Testis (tissue), 3 donors: Measurements from ENCODE around the gene CEP250. TPM values are rescaled to one million over a fixed set of nuclear protein-coding genes. Genes with fewer than 3 reads are reported as not detected.
A peak's percentile ranks its signal among the peaks of the same experiment; 100 is the strongest.

Experiments
- DNase-seq: peaks from one replicate; pipeline ENCODE4 v3.0.0-alpha.2; 2019
- H3K27ac ChIP-seq, 2 donors: fragments of 200-600 bp; sonication (generic); one replicate each; pipeline ENCODE4 v1.5.1; 2019
- H3K27me3 ChIP-seq: fragments of 200-600 bp; sonication (generic); one replicate; pipeline ENCODE4 v1.5.1; 2019
- H3K36me3 ChIP-seq: fragments of 200-600 bp; sonication (generic); one replicate; pipeline ENCODE4 v1.5.1; 2017; ENCODE audit warnings: low read depth; ENCODE audit errors: missing control alignments
- H3K4me1 ChIP-seq: fragments of 200-600 bp; sonication (generic); one replicate; pipeline ENCODE4 v1.5.1; 2019
- H3K4me3 ChIP-seq, 2 donors: fragments of 200-600 bp; sonication (generic); one replicate each; pipeline ENCODE4 v1.5.1; 2017 to 2019
- H3K9me3 ChIP-seq: fragments of 200-600 bp; sonication (generic); one replicate; pipeline ENCODE4 v1.5.1; 2017
- POLR2A ChIP-seq: fragments of 450-650 bp; IDR thresholded peaks from one replicate; pipeline ENCODE4 v1.6.1; 2017; ENCODE audit warnings: antibody characterized with exemption, mild to moderate bottlenecking, moderate library complexity
- WGBS, 2 donors: methylation state at CpG; one replicate each; pipeline ENCODE4 v1.1.5; 2018; 5-methylcytosine and 5-hydroxymethylcytosine counted together
- intact Hi-C: fragments of 100-400 bp; cut with DNase I; formaldehyde crosslinking; loops from one replicate; pipeline ENCODE4 v1.15.1; 2023; ENCODE audit warnings: low total_unique reads
- polyA plus RNA-seq: library from polyadenylated mRNA; stranded (reverse); fragments of 350-450 nt; fragmentation: Illumina TruSeq; extraction: RNeasy Lipid Tissue Mini Kit (QIAGEN cat#74804); gene quantifications from one replicate; pipeline ENCODE4 v1.2.3, GENCODE V29; 2014; ENCODE audit warnings: low read depth, low replicate concordance; ENCODE audit not compliant: insufficient read depth
- total RNA-seq, 2 donors: library from RNA; depleted of rRNA; stranded (reverse); fragments of >200 nt; gene quantifications; one replicate each; pipeline ENCODE4 v1.2.3, GENCODE V29; 2016
- TF ChIP-seq, protein P1 (sequence below), 3 experiments: fragments of 450-650 bp in 2 of 3; fragments of 200-600 bp in 1 of 3; sonication (generic) in 1 of 3; IDR thresholded peaks; one replicate each; pipeline ENCODE4 v1.5.1; 2016 to 2019; ENCODE audit warnings: antibody characterized with exemption in 3 of 3, mild to moderate bottlenecking in 2 of 3, moderate library complexity in 1 of 3

Gene CEP250
- total and polyA plus RNA-seq, 3 donors from 2014 or later: 41.2 to 68.6 (median 54.5) TPM

DNA sequence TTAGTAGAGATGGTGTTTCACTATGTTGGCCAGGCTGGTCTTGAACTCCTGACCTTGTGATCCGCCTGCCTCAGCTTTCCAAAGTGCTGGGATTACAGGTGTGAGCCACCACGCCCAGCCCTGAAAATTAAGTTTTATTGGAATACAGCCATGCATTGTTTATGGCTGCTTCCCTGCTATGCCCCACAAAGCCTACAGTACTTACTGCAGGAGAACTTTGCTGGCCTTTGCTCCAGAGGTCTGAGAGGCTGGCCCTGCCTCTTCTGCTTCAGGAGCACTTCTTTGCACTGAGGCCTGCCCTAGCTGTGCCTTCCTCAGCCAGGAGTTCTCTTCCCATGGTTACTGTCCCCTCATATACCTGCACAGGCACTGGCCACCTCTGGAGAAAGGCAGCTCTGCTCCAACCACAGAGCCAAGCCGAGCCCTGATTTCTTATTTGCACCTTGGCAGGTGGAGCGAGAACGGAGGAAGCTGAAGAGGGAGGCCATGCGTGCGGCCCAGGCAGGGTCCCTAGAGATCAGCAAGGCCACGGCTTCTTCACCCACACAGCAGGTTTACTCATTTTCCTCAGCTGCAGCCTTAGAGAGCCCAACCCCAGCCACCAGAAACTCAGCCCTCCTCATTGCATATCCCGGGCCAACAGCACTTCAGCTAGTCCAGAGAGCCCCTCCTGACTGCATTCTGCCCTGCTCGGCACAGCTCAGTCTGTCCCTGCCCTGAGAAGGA is 53.3 kb downstream of the CEP250 start:
- no peaks in the 10 kb centered on the region for H3K36me3 ChIP-seq
- no peak overlapping the region for H3K4me3 ChIP-seq
- 89 to 93% methylated on average over 4 to 10 of the region's 10 CpGs for WGBS, 2 donors
- intact Hi-C loops: no loop called here
- H3K27ac ChIP-seq: no peak overlapping the region
- peaks cover 7% of the 10 kb centered on the region for H3K4me1 ChIP-seq
- TF ChIP-seq, protein P1, sequence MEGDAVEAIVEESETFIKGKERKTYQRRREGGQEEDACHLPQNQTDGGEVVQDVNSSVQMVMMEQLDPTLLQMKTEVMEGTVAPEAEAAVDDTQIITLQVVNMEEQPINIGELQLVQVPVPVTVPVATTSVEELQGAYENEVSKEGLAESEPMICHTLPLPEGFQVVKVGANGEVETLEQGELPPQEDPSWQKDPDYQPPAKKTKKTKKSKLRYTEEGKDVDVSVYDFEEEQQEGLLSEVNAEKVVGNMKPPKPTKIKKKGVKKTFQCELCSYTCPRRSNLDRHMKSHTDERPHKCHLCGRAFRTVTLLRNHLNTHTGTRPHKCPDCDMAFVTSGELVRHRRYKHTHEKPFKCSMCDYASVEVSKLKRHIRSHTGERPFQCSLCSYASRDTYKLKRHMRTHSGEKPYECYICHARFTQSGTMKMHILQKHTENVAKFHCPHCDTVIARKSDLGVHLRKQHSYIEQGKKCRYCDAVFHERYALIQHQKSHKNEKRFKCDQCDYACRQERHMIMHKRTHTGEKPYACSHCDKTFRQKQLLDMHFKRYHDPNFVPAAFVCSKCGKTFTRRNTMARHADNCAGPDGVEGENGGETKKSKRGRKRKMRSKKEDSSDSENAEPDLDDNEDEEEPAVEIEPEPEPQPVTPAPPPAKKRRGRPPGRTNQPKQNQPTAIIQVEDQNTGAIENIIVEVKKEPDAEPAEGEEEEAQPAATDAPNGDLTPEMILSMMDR (IDR thresholded peaks at IDR 0.05): no peak
- no peak for TF ChIP-seq POLR2A
- H3K9me3 ChIP-seq: no peaks in the 10 kb centered on the region
- DNase-seq: no peak
- no peaks in the 10 kb centered on the region for H3K27me3 ChIP-seq

GRCh38 chr20:35510951-35511735 is 55.7 kb downstream of the CEP250 start:
- no peaks in the 10 kb centered on the region for H3K9me3 ChIP-seq
- no peak overlapping the region for H3K27ac ChIP-seq
- H3K4me3 ChIP-seq: no peak overlapping the region
- TF ChIP-seq, protein P1 (IDR thresholded peaks at IDR 0.05): no peak
- TF ChIP-seq POLR2A: no peak
- intact Hi-C loops: no loop called here
- H3K36me3 ChIP-seq: no peaks in the 10 kb centered on the region
- no peaks in the 10 kb centered on the region for H3K4me1 ChIP-seq
- no peak for DNase-seq
- WGBS, 2 donors: 81 to 86% methylated on average over 8 to 12 of the region's 12 CpGs
- H3K27me3 ChIP-seq: no peaks in the 10 kb centered on the region

- DNase-seq: peak; percentile 33
- intact Hi-C loops: no loop called here
- Histone ChIP-seq H3K36me3 (no peaks in the 10 kb centered on the region), H3K9me3 (no peaks in the 10 kb centered on the region), H3K27ac (no peak overlapping the region), H3K4me3 (no peak overlapping the region), H3K27me3 (no peaks in the 10 kb centered on the region), H3K4me1 (no peaks in the 10 kb centered on the region)
- TF ChIP-seq, protein P1 (IDR thresholded peaks at IDR 0.05): peak in 2 of 3 experiments; percentile 51 to 66
- TF ChIP-seq POLR2A: no peak
- 86 to 93% methylated on average over 2 of the region's 2 CpGs for WGBS, 2 donors
Measured at GRCh38 chr20:35511814-35512420, 56.5 kb downstream of the CEP250 start.

DNA sequence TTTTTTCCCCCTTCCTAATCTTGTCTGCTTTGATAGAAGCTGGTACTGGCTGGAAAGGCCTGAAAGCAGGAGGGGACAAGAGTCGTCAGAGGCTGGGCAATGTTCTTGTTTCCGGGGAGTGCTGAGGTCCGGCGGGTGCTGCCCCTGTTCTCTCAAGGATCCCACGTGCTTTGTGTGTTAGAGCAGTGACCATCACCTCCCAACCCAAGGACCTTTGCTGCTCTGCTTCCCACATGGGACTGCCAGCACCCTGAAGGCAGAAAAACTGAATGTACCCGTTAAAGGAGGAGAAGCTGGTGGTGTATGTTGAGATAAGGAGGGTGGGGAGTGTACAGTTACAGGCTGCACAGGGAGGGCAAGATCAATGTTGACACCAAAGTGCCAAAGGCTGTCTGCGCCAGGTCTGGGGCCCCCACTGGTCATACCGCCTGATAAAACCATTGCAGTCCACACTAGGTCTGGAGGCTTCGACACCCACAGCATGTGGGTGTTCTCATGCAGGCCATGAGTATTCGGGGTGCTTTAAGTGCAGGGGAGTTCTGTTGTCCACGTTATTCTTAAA is 59.1 kb downstream of the CEP250 start:
- H3K4me1 ChIP-seq: no peaks in the 10 kb centered on the region
- WGBS, 2 donors: 66 to 77% methylated on average over 9 to 11 of the region's 11 CpGs
- TF ChIP-seq, protein P1 (IDR thresholded peaks at IDR 0.05): no peak
- no peak for TF ChIP-seq POLR2A
- no peak overlapping the region for H3K27ac ChIP-seq
- intact Hi-C loops: no loop called here
- H3K9me3 ChIP-seq: no peaks in the 10 kb centered on the region
- H3K36me3 ChIP-seq: no peaks in the 10 kb centered on the region
- no peak overlapping the region for H3K4me3 ChIP-seq
- no peak for DNase-seq
- no peaks in the 10 kb centered on the region for H3K27me3 ChIP-seq
